HepG2 (cell line): ENCODE measurements around the gene RNU7-1. TPM values are rescaled to one million over a fixed set of nuclear protein-coding genes. Genes with fewer than 3 reads are reported as not detected.

ENCODE experiments used
- FIP1L1 ChIP-seq: fragments of 200-400 bp; formaldehyde crosslinking; IDR thresholded peaks from 2 replicates; pipeline ENCODE4 v1.6.1; 2018; ENCODE audit warnings: low read depth, mild to moderate bottlenecking, low read length, moderate library complexity, borderline replicate concordance; ENCODE audit not compliant: insufficient read depth
- FOXJ3 ChIP-seq: sonication (generic); formaldehyde crosslinking; IDR thresholded peaks from 2 replicates; pipeline ENCODE4 v1.4.0; 2020; ENCODE audit warnings: missing genetic modification reagents, mild to moderate bottlenecking, borderline replicate concordance
- KMT2B ChIP-seq: IDR thresholded peaks from 2 replicates; pipeline ENCODE4 v1.6.1; 2016; ENCODE audit warnings: missing genetic modification reagents, missing compliant biosample characterization
- MTA1 ChIP-seq: sonication (generic); formaldehyde crosslinking; IDR thresholded peaks from 2 replicates; pipeline ENCODE4 v1.4.0; 2020; ENCODE audit warnings: missing genetic modification reagents, mild to moderate bottlenecking, borderline replicate concordance
- SOX13 ChIP-seq, 3 experiments: fragments of 450-650 bp in 1 of 3; sonication (generic) in 1 of 3; formaldehyde crosslinking in 1 of 3; IDR thresholded peaks in 2 of 3; conservative IDR thresholded peaks in 1 of 3; 2 replicates each; pipeline versions ENCODE4 v1.5.0 to v1.6.1; 2016 to 2020; ENCODE audit warnings: antibody characterized with exemption in 1 of 3, mild to moderate bottlenecking in 1 of 3, missing compliant biosample characterization in 1 of 3, missing genetic modification reagents in 1 of 3, moderate library complexity in 1 of 3
- ZBTB1 ChIP-seq: sonication (generic); formaldehyde crosslinking; IDR thresholded peaks from 2 replicates; pipeline ENCODE4 v1.4.0; 2020; ENCODE audit warnings: missing genetic modification reagents, borderline replicate concordance
- ZFP62 ChIP-seq: sonication (generic); formaldehyde crosslinking; IDR thresholded peaks from 2 replicates; pipeline ENCODE4 v1.4.0; 2020; ENCODE audit warnings: missing genetic modification reagents
- ZNF234 ChIP-seq: sonication (generic); formaldehyde crosslinking; conservative IDR thresholded peaks from 2 replicates; pipeline ENCODE4 v1.5.1; 2020; ENCODE audit warnings: mild to moderate bottlenecking, missing genetic modification reagents
- ZNF256 ChIP-seq: sonication (generic); formaldehyde crosslinking; conservative IDR thresholded peaks from 2 replicates; pipeline ENCODE4 v1.4.0; 2020; ENCODE audit warnings: missing genetic modification reagents
- ZNF629 ChIP-seq: sonication (generic); formaldehyde crosslinking; conservative IDR thresholded peaks from 2 replicates; pipeline ENCODE4 v1.5.0; 2020; ENCODE audit warnings: missing genetic modification reagents
- ZNF784 ChIP-seq: sonication (generic); formaldehyde crosslinking; IDR thresholded peaks from 2 replicates; pipeline ENCODE4 v1.5.1; 2020; ENCODE audit warnings: missing genetic modification reagents, mild to moderate bottlenecking, borderline replicate concordance
- polyA plus RNA-seq, 8 experiments: library from polyadenylated mRNA; depleted of rRNA in 3 of 8; stranded (reverse) in 7 of 8; unstranded in 1 of 8; fragments of >200 nt; fragmentation: Illumina TruSeq in 4 of 8; extraction: Trizol in 4 of 8; gene quantifications; 2 replicates each; pipeline versions ENCODE4 v1.2.1 to v1.2.3, GENCODE V29; 2011 to 2016; ENCODE audit warnings: low read depth in 4 of 8, missing spikeins in 1 of 8, mixed read lengths in 1 of 8; ENCODE audit not compliant: insufficient read depth in 1 of 8
- total RNA-seq, 5 experiments: library from RNA; depleted of rRNA; stranded (reverse); fragments of >200 nt; fragmentation: Illumina TruSeq; extraction: Trizol; gene quantifications; 2 replicates each; pipeline ENCODE4 v1.2.3, GENCODE V29; 2016; ENCODE audit warnings: low read depth in 1 of 5
- TF ChIP-seq, protein P1 (sequence below): sonication (generic); formaldehyde crosslinking; IDR thresholded peaks from 2 replicates; pipeline ENCODE4 v1.4.0; 2020; ENCODE audit warnings: missing genetic modification reagents
- TF ChIP-seq, protein P2 (sequence below): sonication (generic); formaldehyde crosslinking; IDR thresholded peaks from 2 replicates; pipeline ENCODE4 v1.5.0; 2020; ENCODE audit warnings: missing genetic modification reagents
- TF ChIP-seq, protein P3 (sequence below): IDR thresholded peaks from 2 replicates; pipeline ENCODE4 v1.6.1; 2016; ENCODE audit warnings: missing compliant biosample characterization, missing genetic modification reagents, borderline replicate concordance
- TF ChIP-seq, protein P4 (sequence below): sonication (generic); formaldehyde crosslinking; IDR thresholded peaks from 2 replicates; pipeline ENCODE4 v1.4.0; 2020; ENCODE audit warnings: missing genetic modification reagents, borderline replicate concordance
- TF ChIP-seq, protein P5 (sequence below): sonication (generic); formaldehyde crosslinking; IDR thresholded peaks from 2 replicates; pipeline ENCODE4 v1.8.0; 2022; ENCODE audit warnings: mild to moderate bottlenecking, missing genetic modification reagents, moderate library complexity
- TF ChIP-seq, protein P6 (sequence below): sonication (generic); formaldehyde crosslinking; IDR thresholded peaks from 2 replicates; pipeline ENCODE4 v1.4.0; 2020; ENCODE audit warnings: missing genetic modification reagents

Gene RNU7-1
- total and polyA plus RNA-seq, 2 of the 13 experiments (the other 11 are each of a cell fraction or from before 2014, with no cell fraction given) = not detected

GRCh38 chr12:6981152-6982052 is 37.8 kb downstream of the RNU7-1 start (continued):
- TF ChIP-seq ZNF256 (CRISPR knock-in tag) (no peak), SOX13 (IDR thresholded peaks at IDR 0.05) (no peak; the same call in none of the 2 replicates), SOX13 (CRISPR knock-in tag; conservative IDR thresholded peaks at IDR 0.05 in 1 of 2, IDR thresholded peaks at IDR 0.05 in 1 of 2) (peak in 1 of 2 experiments; percentile 82; a peak in 2 of 4 replicates), FIP1L1 (no peak), ZFP62 (CRISPR knock-in tag) (no peak), KMT2B (CRISPR knock-in tag) (no peak), ZBTB1 (no peak), ZNF784 (CRISPR knock-in tag) (no peak), MTA1 (peak; percentile 62; the same call in 1 of the 2 replicates), ZNF629 (CRISPR knock-in tag) (peak; percentile 51; the same call in 1 of the 2 replicates), ZNF234 (no peak), FOXJ3 (CRISPR knock-in tag) (peak; percentile 77; the same call in 1 of the 2 replicates)
- TF ChIP-seq, protein P1, sequence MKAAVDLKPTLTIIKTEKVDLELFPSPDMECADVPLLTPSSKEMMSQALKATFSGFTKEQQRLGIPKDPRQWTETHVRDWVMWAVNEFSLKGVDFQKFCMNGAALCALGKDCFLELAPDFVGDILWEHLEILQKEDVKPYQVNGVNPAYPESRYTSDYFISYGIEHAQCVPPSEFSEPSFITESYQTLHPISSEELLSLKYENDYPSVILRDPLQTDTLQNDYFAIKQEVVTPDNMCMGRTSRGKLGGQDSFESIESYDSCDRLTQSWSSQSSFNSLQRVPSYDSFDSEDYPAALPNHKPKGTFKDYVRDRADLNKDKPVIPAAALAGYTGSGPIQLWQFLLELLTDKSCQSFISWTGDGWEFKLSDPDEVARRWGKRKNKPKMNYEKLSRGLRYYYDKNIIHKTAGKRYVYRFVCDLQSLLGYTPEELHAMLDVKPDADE (CRISPR knock-in tag) = no peak
- TF ChIP-seq, protein P2, sequence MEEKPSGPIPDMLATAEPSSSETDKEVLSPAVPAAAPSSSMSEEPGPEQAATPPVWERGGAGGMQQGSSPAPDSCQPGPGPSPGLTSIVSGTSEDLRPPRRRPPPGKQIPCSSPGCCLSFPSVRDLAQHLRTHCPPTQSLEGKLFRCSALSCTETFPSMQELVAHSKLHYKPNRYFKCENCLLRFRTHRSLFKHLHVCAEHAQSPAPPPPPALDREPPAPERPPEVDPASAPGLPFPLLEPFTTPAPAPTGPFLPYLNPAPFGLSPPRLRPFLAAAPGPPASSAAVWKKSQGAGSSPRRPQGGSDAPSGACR (CRISPR knock-in tag) = no peak
- TF ChIP-seq, protein P3, sequence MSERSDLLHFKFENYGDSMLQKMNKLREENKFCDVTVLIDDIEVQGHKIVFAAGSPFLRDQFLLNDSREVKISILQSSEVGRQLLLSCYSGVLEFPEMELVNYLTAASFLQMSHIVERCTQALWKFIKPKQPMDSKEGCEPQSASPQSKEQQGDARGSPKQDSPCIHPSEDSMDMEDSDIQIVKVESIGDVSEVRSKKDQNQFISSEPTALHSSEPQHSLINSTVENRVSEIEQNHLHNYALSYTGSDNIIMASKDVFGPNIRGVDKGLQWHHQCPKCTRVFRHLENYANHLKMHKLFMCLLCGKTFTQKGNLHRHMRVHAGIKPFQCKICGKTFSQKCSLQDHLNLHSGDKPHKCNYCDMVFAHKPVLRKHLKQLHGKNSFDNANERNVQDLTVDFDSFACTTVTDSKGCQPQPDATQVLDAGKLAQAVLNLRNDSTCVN (CRISPR knock-in tag) = 0 out of 2 replicates have a peak, but pooled peaks have one; percentile 22
- TF ChIP-seq, protein P4, sequence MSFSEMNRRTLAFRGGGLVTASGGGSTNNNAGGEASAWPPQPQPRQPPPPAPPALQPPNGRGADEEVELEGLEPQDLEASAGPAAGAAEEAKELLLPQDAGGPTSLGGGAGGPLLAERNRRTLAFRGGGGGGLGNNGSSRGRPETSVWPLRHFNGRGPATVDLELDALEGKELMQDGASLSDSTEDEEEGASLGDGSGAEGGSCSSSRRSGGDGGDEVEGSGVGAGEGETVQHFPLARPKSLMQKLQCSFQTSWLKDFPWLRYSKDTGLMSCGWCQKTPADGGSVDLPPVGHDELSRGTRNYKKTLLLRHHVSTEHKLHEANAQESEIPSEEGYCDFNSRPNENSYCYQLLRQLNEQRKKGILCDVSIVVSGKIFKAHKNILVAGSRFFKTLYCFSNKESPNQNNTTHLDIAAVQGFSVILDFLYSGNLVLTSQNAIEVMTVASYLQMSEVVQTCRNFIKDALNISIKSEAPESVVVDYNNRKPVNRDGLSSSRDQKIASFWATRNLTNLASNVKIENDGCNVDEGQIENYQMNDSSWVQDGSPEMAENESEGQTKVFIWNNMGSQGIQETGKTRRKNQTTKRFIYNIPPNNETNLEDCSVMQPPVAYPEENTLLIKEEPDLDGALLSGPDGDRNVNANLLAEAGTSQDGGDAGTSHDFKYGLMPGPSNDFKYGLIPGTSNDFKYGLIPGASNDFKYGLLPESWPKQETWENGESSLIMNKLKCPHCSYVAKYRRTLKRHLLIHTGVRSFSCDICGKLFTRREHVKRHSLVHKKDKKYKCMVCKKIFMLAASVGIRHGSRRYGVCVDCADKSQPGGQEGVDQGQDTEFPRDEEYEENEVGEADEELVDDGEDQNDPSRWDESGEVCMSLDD (CRISPR knock-in tag) = peak; percentile 92; the same call in 1 of the 2 replicates
- TF ChIP-seq, protein P5, sequence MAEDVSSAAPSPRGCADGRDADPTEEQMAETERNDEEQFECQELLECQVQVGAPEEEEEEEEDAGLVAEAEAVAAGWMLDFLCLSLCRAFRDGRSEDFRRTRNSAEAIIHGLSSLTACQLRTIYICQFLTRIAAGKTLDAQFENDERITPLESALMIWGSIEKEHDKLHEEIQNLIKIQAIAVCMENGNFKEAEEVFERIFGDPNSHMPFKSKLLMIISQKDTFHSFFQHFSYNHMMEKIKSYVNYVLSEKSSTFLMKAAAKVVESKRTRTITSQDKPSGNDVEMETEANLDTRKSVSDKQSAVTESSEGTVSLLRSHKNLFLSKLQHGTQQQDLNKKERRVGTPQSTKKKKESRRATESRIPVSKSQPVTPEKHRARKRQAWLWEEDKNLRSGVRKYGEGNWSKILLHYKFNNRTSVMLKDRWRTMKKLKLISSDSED = no peak
- TF ChIP-seq, protein P6, sequence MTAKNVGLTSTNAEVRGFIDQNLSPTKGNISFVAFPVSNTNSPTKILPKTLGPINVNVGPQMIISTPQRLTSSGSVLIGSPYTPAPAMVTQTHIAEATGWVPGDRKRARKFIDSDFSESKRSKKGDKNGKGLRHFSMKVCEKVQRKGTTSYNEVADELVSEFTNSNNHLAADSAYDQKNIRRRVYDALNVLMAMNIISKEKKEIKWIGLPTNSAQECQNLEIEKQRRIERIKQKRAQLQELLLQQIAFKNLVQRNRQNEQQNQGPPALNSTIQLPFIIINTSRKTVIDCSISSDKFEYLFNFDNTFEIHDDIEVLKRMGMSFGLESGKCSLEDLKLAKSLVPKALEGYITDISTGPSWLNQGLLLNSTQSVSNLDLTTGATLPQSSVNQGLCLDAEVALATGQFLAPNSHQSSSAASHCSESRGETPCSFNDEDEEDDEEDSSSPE (CRISPR knock-in tag) = no peak
